Keratinocyte (primary cell): ENCODE data around the gene NAP1L4. TPM values are rescaled to one million over a fixed set of nuclear protein-coding genes. Genes with fewer than 3 reads are reported as not detected.

ENCODE experiments used
- DNase-seq: peaks from one replicate; pipeline ENCODE4 v3.0.0-alpha.2; 2011; ENCODE audit warnings: low read depth, missing footprints, low spot score
- FAIRE-seq: peaks from 2 replicates; lab custom pipeline; 2011; peaks lifted over from hg19 to GRCh38; lab: Jason Lieb, UNC
- H2AFZ ChIP-seq: 2 replicates; pipeline ENCODE4 v1.6.0; 2012; ENCODE audit warnings: low read length, control low read depth, inconsistent platforms; ENCODE audit not compliant: control insufficient read depth
- H3K27ac ChIP-seq: 2 replicates; pipeline ENCODE4 v1.5.1; 2011; ENCODE audit warnings: low read length; ENCODE audit not compliant: control insufficient read depth, insufficient read depth
- H3K27me3 ChIP-seq: 3 replicates; pipeline ENCODE4 v1.6.0; 2011; ENCODE audit warnings: low read length; ENCODE audit not compliant: control insufficient read depth, insufficient read depth; ENCODE audit errors: extremely low read depth
- H3K36me3 ChIP-seq, 2 experiments: 2 replicates in 1 of 2; 3 replicates in 1 of 2; pipeline ENCODE4 v1.5.1; 2011; ENCODE audit warnings: low read length in 2 of 2, mild to moderate bottlenecking in 1 of 2; ENCODE audit not compliant: control insufficient read depth in 2 of 2, insufficient read depth in 2 of 2; ENCODE audit errors: extremely low read depth in 1 of 2
- H3K4me1 ChIP-seq: 3 replicates; pipeline ENCODE4 v1.5.1; 2011; ENCODE audit warnings: low read length; ENCODE audit not compliant: control insufficient read depth, insufficient read depth; ENCODE audit errors: extremely low read depth
- H3K4me2 ChIP-seq: 3 replicates; pipeline ENCODE4 v1.6.0; 2011; ENCODE audit warnings: low read depth, low read length; ENCODE audit not compliant: control insufficient read depth, insufficient read depth; ENCODE audit errors: extremely low read depth
- H3K4me3 ChIP-seq, 3 experiments: fragments of 200-600 bp in 1 of 3; sonication (generic) in 1 of 3; 2 replicates in 2 of 3; 3 replicates in 1 of 3; pipeline ENCODE4 v1.5.1; 2011 to 2016; ENCODE audit warnings: low read length in 3 of 3, mild to moderate bottlenecking in 3 of 3, control low read depth in 2 of 3, inconsistent platforms in 1 of 3, low read depth in 1 of 3, mixed read lengths in 1 of 3, mixed run types in 1 of 3, moderate library complexity in 1 of 3; ENCODE audit not compliant: control insufficient read depth in 2 of 3, insufficient read depth in 2 of 3; ENCODE audit errors: extremely low read depth in 1 of 3
- H3K79me2 ChIP-seq: 2 replicates; pipeline ENCODE4 v1.6.0; 2012; ENCODE audit warnings: low read length; ENCODE audit not compliant: control insufficient read depth, insufficient read depth
- H3K9ac ChIP-seq: 3 replicates; pipeline ENCODE4 v1.6.0; 2011; ENCODE audit warnings: low read length; ENCODE audit not compliant: control insufficient read depth, insufficient read depth; ENCODE audit errors: extremely low read depth
- H3K9me1 ChIP-seq: 3 replicates; pipeline ENCODE4 v1.6.0; 2011; ENCODE audit warnings: low read length; ENCODE audit not compliant: control insufficient read depth, insufficient read depth; ENCODE audit errors: extremely low read depth
- H3K9me3 ChIP-seq: 2 replicates; pipeline ENCODE4 v1.5.1; 2012; ENCODE audit warnings: low read depth, low read length; ENCODE audit not compliant: control insufficient read depth
- H4K20me1 ChIP-seq: 3 replicates; pipeline ENCODE4 v1.6.0; 2011; ENCODE audit warnings: low read length; ENCODE audit not compliant: control insufficient read depth, insufficient read depth; ENCODE audit errors: extremely low read depth
- EZH2 ChIP-seq: IDR thresholded peaks from one replicate; pipeline ENCODE4 v1.6.1; 2012; ENCODE audit warnings: inconsistent platforms, mild to moderate bottlenecking, low read length, moderate library complexity
- dilution Hi-C: fragments of 300-500 bp; cut with MboI; formaldehyde crosslinking; loops from one replicate; pipeline ENCODE4 v1.7.0; 2020; ENCODE audit warnings: low sequenced_read_pairs; ENCODE audit not compliant: extremely low pct_ligation_motif_present
- polyA plus RNA-seq, 5 experiments: library from polyadenylated mRNA; depleted of rRNA in 3 of 5; stranded (reverse) in 3 of 5; stranded (forward) in 1 of 5; unstranded in 1 of 5; fragments of >200 nt; gene quantifications; 1 replicate in 1 of 5; 2 replicates in 3 of 5; 3 replicates in 1 of 5; pipeline versions ENCODE4 v1.2.1 to v1.2.3, GENCODE V29; 2011 to 2012; ENCODE audit warnings: missing spikeins in 2 of 5, low read depth in 1 of 5, low replicate concordance in 1 of 5
- TF ChIP-seq, protein P1 (sequence below), 3 experiments: IDR thresholded peaks in 1 of 3; conservative IDR thresholded peaks in 1 of 3; optimal IDR thresholded peaks in 1 of 3; 2 replicates in 2 of 3; 3 replicates in 1 of 3; pipeline versions ENCODE3 to v1.5.1; 2011; ENCODE audit warnings: low read length in 3 of 3, mild to moderate bottlenecking in 3 of 3, moderate library complexity in 2 of 3, control low read depth in 1 of 3, inconsistent platforms in 1 of 3; ENCODE audit not compliant: insufficient read depth in 2 of 3; ENCODE audit errors: extremely low read depth in 1 of 3

The NAP1L4 gene
- polyA plus RNA-seq, 1 donor (not counting 4 experiments of a cell fraction or from before 2014, with no cell fraction given) = 136 TPM

GRCh38 chr11:3011891-3012885, 20.1 kb upstream of the NAP1L4 start:
- Histone ChIP-seq H3K36me3 (peaks cover 42 to 63% of the 10 kb centered on the region in 2 experiments), H3K9ac (no peak overlapping the region), H3K4me1 (peaks cover 7% of the 10 kb centered on the region), H3K4me2 (no peak overlapping the region), H2AFZ (no peak overlapping the region), H3K9me3 (no peaks in the 10 kb centered on the region), H3K79me2 (no peaks in the 10 kb centered on the region), H3K4me3 (no peak overlapping the region), H3K27ac (no peak overlapping the region), H3K27me3 (no peaks in the 10 kb centered on the region), H3K9me1 (no peaks in the 10 kb centered on the region), H4K20me1 (no peaks in the 10 kb centered on the region)
- no peak for DNase-seq
- TF ChIP-seq EZH2 = no peak
- TF ChIP-seq, protein P1, sequence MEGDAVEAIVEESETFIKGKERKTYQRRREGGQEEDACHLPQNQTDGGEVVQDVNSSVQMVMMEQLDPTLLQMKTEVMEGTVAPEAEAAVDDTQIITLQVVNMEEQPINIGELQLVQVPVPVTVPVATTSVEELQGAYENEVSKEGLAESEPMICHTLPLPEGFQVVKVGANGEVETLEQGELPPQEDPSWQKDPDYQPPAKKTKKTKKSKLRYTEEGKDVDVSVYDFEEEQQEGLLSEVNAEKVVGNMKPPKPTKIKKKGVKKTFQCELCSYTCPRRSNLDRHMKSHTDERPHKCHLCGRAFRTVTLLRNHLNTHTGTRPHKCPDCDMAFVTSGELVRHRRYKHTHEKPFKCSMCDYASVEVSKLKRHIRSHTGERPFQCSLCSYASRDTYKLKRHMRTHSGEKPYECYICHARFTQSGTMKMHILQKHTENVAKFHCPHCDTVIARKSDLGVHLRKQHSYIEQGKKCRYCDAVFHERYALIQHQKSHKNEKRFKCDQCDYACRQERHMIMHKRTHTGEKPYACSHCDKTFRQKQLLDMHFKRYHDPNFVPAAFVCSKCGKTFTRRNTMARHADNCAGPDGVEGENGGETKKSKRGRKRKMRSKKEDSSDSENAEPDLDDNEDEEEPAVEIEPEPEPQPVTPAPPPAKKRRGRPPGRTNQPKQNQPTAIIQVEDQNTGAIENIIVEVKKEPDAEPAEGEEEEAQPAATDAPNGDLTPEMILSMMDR (optimal IDR thresholded peaks at IDR 0.05 in 1 of 3, IDR thresholded peaks at IDR 0.05 in 1 of 3, conservative IDR thresholded peaks at IDR 0.05 in 1 of 3; ENCODE audit: extremely low read depth in 1 of 3, insufficient read depth in 2 of 3, low read length in 3 of 3) = no peak
- FAIRE-seq = no peak
- dilution Hi-C loops = no loop called here

DNA sequence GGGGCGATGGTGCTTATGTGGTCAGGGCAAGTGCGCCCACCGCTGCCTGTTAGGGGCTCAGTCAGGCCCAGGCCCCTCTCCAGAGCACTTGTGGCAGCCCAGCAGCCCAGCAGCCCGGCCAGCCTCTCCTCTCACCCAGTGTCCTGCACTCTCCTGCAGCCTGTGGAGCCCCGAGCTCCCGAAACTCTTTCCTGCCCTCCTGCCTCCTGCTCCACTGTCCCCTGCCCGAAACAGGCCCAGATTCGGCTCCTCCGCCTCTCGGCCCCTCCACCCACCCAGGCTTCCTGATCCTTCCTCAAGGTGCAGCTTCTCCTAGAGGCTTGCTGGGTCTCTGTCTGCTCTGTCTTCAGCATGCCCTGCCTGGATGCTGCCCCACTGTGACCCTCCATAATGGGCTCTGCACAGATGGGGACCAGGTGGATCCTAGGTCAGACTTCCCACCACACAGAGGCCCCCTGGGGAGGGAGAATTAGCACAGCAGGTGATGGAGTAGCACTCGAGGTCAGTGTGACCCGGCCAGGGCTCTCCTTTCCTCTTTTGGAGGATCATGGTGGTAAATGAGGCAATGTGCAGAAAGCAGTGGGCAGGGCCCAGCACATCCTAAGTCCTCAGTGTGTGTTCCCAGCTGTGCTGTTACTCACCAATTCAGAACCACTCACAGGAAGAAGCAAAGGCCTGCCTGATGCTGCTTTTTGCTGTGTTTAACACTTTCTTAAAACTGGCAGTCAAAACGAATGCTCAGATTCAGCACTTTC, 18.6 kb upstream of the NAP1L4 start:
- no peaks in the 10 kb centered on the region for H3K9me1 ChIP-seq
- FAIRE-seq (no peak), DNase-seq (no peak)
- H3K27ac ChIP-seq = no peak overlapping the region
- no peaks in the 10 kb centered on the region for H3K27me3 ChIP-seq
- H3K4me3 ChIP-seq = no peak overlapping the region
- no peaks in the 10 kb centered on the region for H3K79me2 ChIP-seq
- no peak overlapping the region for H3K9ac ChIP-seq
- dilution Hi-C loops = no loop called here
- H3K4me1 ChIP-seq = peaks cover 7% of the 10 kb centered on the region
- peaks cover 30 to 60% of the 10 kb centered on the region in 2 experiments for H3K36me3 ChIP-seq
- no peaks in the 10 kb centered on the region for H3K9me3 ChIP-seq
- TF ChIP-seq, protein P1 (optimal IDR thresholded peaks at IDR 0.05 in 1 of 3, IDR thresholded peaks at IDR 0.05 in 1 of 3, conservative IDR thresholded peaks at IDR 0.05 in 1 of 3; ENCODE audit: extremely low read depth in 1 of 3, insufficient read depth in 2 of 3, low read length in 3 of 3) = no peak
- TF ChIP-seq EZH2 = no peak
- no peaks in the 10 kb centered on the region for H4K20me1 ChIP-seq
- H2AFZ ChIP-seq = no peak overlapping the region
- H3K4me2 ChIP-seq = no peak overlapping the region
